ENCODE data around the gene NR5A1. TPM values are rescaled to one million over a fixed set of nuclear protein-coding genes. Genes with fewer than 3 reads are reported as not detected.

NR5A1 gene
- total RNA-seq, 2 experiments from 2014 or later: not detected

DNA sequence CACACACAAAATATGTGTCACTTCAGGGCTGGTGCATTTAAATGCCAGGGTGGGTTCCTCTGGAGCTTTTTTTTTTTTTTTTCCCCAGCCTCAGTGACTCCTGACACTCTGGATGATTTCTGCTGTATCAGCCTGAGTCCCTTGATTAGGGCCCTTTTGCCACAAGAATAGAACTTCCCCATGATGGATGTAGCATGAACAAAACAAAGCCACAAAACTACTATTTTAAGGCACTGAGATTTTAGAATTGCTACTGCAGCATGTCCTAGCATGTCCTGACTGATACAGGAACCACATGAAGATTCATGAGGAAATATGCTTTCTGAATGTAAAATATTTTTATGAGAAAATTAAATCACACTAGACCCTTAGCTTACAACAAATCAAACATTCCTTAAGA lies 70.9 kb downstream of the NR5A1 start:
- intact Hi-C loops (cut with micrococcal nuclease): no loop called here
- Mint-ChIP-seq H3K4me3 (no peak overlapping the region), H3K27ac (peak overlapping the region; percentile 18), H3K4me1 (ENCODE audit: low read depth) (no peaks in the 10 kb centered on the region), H3K9me3 (no peaks in the 10 kb centered on the region), H3K27me3 (ENCODE audit: low read depth) (peaks cover 18% of the 10 kb centered on the region), H3K36me3 (ENCODE audit: low read depth) (no peaks in the 10 kb centered on the region)
- no peak for DNase-seq
- CTCF ChIA-PET: interaction anchor here (0.6 kb wide), 1 partner anchor 169 kb away, joined by 3 read pairs; no protein-coding TSS in a partner anchor

Other genes with a start within 250 kb of the NR5A1 start
- gene NEK6, start 249.4 kb downstream of the NR5A1 start, total RNA-seq: 1 to 10 TPM in 1 of 2 experiments, under 1 TPM in 1; 0.89 to 1.5 TPM
- 100 to 1,000 TPM; 161 to 167 TPM for gene PSMB7, start 92.0 kb downstream of the NR5A1 start, total RNA-seq
- gene ADGRD2, start 56.9 kb downstream of the NR5A1 start, total RNA-seq: not detected

All from activated naive CD4-positive, alpha-beta T cell treated with anti-CD3 and anti-CD28 coated beads for 36 hours (primary cell).